M059J (cell line): ENCODE results near the gene CCDC14. TPM values are rescaled to one million over a fixed set of nuclear protein-coding genes. Genes with fewer than 3 reads are reported as not detected.
"Not testable (repeated sequence)": the region's sequence is repeated elsewhere in the genome, so short reads cannot be mapped to it uniquely, and the experiment has no call there.

Experiments
- DNase-seq: peaks from one replicate; pipeline ENCODE4 v3.0.0-alpha.2; 2012; ENCODE audit warnings: low read depth
- total RNA-seq: library from RNA; depleted of rRNA; stranded (reverse); fragments of >200 nt; shearing (Covaris generic); gene quantifications from 2 replicates; pipeline ENCODE4 v1.2.3, GENCODE V29; 2014

CCDC14 gene
- total RNA-seq, 1 experiment from 2014 or later = 59.8 TPM

GRCh38 chr3:123964793-123965192 lies 3.8 kb upstream of the CCDC14 start:
- not testable (repeated sequence) for DNase-seq

- DNase-seq = no peak
Observed at GRCh38 chr3:123961508-123961856, 453 bp upstream of the CCDC14 start.

GRCh38 chr3:123953735-123954134 lies 7.3 kb downstream of the CCDC14 start:
- DNase-seq = no peak

- DNase-seq = no peak
Observed at GRCh38 chr3:123952844-123953520, 8.0 kb downstream of the CCDC14 start.

GRCh38 chr3:123951522-123952447 lies 9.2 kb downstream of the CCDC14 start:
- DNase-seq = no peak

- DNase-seq = no peak
Observed at GRCh38 chr3:123949641-123950040, 11.4 kb downstream of the CCDC14 start.

- no peak for DNase-seq
Observed at GRCh38 chr3:123948449-123948848, 12.6 kb downstream of the CCDC14 start.

- DNase-seq = no peak
Observed at GRCh38 chr3:123947482-123947881, 13.5 kb downstream of the CCDC14 start.

- no peak for DNase-seq
Observed at GRCh38 chr3:123941542-123941941, 19.5 kb downstream of the CCDC14 start.

GRCh38 chr3:123941121-123941520 lies 19.9 kb downstream of the CCDC14 start:
- peak; percentile 18 for DNase-seq

- DNase-seq = no peak
Observed at GRCh38 chr3:123939706-123940105, 21.3 kb downstream of the CCDC14 start.

GRCh38 chr3:123936400-123936799 lies 24.6 kb downstream of the CCDC14 start:
- DNase-seq = peak; percentile 10

GRCh38 chr3:123935830-123936229 lies 25.2 kb downstream of the CCDC14 start:
- no peak for DNase-seq

- DNase-seq = no peak
Observed at GRCh38 chr3:123934250-123934649, 26.8 kb downstream of the CCDC14 start.

- DNase-seq = no peak
Observed at GRCh38 chr3:123930445-123930844, 30.6 kb downstream of the CCDC14 start.

GRCh38 chr3:123929325-123929724 lies 31.7 kb downstream of the CCDC14 start:
- DNase-seq = no peak

- DNase-seq = no peak
Observed at GRCh38 chr3:123926396-123926795, 34.6 kb downstream of the CCDC14 start.

- DNase-seq = no peak
Observed at GRCh38 chr3:123920868-123921267, 40.2 kb downstream of the CCDC14 start.

- DNase-seq = no peak
Observed at GRCh38 chr3:123920383-123920782, 40.6 kb downstream of the CCDC14 start.

- DNase-seq = no peak
Observed at GRCh38 chr3:123919353-123919752, 41.7 kb downstream of the CCDC14 start.

- DNase-seq = peak; percentile 9
Observed at GRCh38 chr3:123914829-123915228, 46.2 kb downstream of the CCDC14 start.

GRCh38 chr3:123909785-123910184 lies 51.2 kb downstream of the CCDC14 start:
- no peak for DNase-seq

- no peak for DNase-seq
Observed at GRCh38 chr3:123907720-123908119, 53.3 kb downstream of the CCDC14 start.
